NB4 (cell line): ENCODE data around the gene MLANA.

ENCODE experiments used
- POLR2A ChIP-seq: IDR thresholded peaks from 2 replicates; pipeline ENCODE4 v1.6.1; 2011; ENCODE audit warnings: mild to moderate bottlenecking; ENCODE audit not compliant: insufficient read length; ENCODE audit errors: extremely low read depth
- TF ChIP-seq, protein P1 (sequence below): IDR thresholded peaks from one replicate; pipeline ENCODE4 v1.5.1; 2012; ENCODE audit warnings: low read depth, low read length

DNA sequence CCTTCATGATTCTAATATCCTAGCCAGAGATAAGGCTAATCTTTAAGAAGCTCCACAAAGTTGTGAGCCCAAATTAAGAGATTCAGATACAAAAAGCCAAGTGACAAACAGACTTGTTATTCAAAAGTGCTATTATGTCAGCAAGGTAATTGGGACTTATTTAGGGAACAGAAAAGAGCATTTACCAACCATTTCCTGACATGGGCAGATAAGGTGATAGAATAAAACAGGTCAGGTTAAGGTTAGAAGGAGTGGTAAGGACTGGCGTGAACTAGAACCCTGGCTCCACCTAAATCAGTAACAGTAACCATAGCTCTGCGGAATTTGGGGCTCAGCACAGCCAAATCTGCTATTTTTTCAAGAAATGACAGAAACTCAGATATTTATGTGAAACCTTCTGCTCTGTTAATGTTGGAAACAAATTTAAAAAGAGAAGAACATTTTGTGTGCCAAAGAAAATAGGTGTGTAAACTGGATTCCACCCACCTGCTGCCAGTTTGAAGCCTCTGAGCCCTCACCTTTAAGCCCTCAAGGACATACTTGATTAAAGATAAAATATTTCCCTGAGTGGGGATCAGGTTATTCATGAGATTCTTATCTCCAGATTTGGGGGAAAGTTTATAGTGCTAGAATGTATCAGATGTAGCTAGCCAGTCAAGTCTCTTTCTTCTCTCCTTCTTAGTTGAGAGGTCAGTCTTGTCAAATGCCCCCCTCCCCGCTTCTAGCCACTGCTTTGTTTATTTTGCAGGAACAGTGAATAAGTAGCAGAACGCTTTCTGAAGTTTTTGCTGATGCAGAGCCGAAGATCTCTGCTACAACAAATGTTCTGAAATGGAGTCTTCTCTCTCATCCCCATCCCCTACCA, 47.5 kb upstream of the MLANA start:
- TF ChIP-seq, protein P1, sequence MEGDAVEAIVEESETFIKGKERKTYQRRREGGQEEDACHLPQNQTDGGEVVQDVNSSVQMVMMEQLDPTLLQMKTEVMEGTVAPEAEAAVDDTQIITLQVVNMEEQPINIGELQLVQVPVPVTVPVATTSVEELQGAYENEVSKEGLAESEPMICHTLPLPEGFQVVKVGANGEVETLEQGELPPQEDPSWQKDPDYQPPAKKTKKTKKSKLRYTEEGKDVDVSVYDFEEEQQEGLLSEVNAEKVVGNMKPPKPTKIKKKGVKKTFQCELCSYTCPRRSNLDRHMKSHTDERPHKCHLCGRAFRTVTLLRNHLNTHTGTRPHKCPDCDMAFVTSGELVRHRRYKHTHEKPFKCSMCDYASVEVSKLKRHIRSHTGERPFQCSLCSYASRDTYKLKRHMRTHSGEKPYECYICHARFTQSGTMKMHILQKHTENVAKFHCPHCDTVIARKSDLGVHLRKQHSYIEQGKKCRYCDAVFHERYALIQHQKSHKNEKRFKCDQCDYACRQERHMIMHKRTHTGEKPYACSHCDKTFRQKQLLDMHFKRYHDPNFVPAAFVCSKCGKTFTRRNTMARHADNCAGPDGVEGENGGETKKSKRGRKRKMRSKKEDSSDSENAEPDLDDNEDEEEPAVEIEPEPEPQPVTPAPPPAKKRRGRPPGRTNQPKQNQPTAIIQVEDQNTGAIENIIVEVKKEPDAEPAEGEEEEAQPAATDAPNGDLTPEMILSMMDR, result no peak
- TF ChIP-seq POLR2A, result no peak
